H9 (cell line): ENCODE measurements around the gene OCIAD1. TPM values are rescaled to one million over a fixed set of nuclear protein-coding genes. Genes with fewer than 3 reads are reported as not detected.

ENCODE experiments used
- DNase-seq: peaks from one replicate; pipeline ENCODE4 v3.0.0-alpha.2; 2017
- H2AFZ ChIP-seq: one replicate; pipeline ENCODE4 v1.6.1; 2013; ENCODE audit warnings: mild to moderate bottlenecking, low read length, control low read depth, moderate library complexity
- H2AK5ac ChIP-seq: 2 replicates; pipeline ENCODE4 v1.6.1; 2013; ENCODE audit warnings: low read length, control low read depth, mixed read lengths; ENCODE audit not compliant: insufficient read length
- H2BK120ac ChIP-seq: one replicate; pipeline ENCODE4 v1.6.1; 2013; ENCODE audit warnings: low read depth, mild to moderate bottlenecking, low read length, control low read depth, inconsistent platforms; ENCODE audit not compliant: poor library complexity, severe bottlenecking
- H2BK12ac ChIP-seq: 2 replicates; pipeline ENCODE4 v1.6.1; 2013; ENCODE audit warnings: low read length, control low read depth, mixed read lengths, low read depth; ENCODE audit not compliant: insufficient read length
- H2BK15ac ChIP-seq: 2 replicates; pipeline ENCODE4 v1.6.1; 2013; ENCODE audit warnings: low read depth, low read length, control low read depth
- H2BK20ac ChIP-seq: one replicate; pipeline ENCODE4 v1.6.1; 2013; ENCODE audit warnings: low read depth, mild to moderate bottlenecking, low read length, control low read depth, inconsistent platforms; ENCODE audit not compliant: poor library complexity, severe bottlenecking
- H2BK5ac ChIP-seq: 2 replicates; pipeline ENCODE4 v1.6.1; 2013; ENCODE audit warnings: low read length, control low read depth, mixed read lengths; ENCODE audit not compliant: insufficient read length
- H3K14ac ChIP-seq: 2 replicates; pipeline ENCODE4 v1.6.1; 2013; ENCODE audit warnings: low read length, control low read depth; ENCODE audit not compliant: insufficient read depth
- H3K18ac ChIP-seq: 2 replicates; pipeline ENCODE4 v1.6.1; 2013; ENCODE audit warnings: low read depth, mild to moderate bottlenecking, mixed read lengths, low read length, control low read depth; ENCODE audit not compliant: insufficient read length
- H3K23ac ChIP-seq: 2 replicates; pipeline ENCODE4 v1.6.1; 2013; ENCODE audit warnings: low read length, control low read depth, mixed read lengths, low read depth; ENCODE audit not compliant: insufficient read length
- H3K23me2 ChIP-seq: 2 replicates; pipeline ENCODE4 v1.6.1; 2013; ENCODE audit warnings: low read depth, mild to moderate bottlenecking, mixed read lengths, low read length, control low read depth; ENCODE audit not compliant: insufficient read length, poor library complexity, severe bottlenecking
- H3K27ac ChIP-seq: 2 replicates; pipeline ENCODE4 v1.5.1; 2013; ENCODE audit warnings: low read length, control low read depth, mixed read lengths, low read depth; ENCODE audit not compliant: insufficient read length
- H3K27me3 ChIP-seq: 2 replicates; pipeline ENCODE4 v1.6.1; 2013; ENCODE audit warnings: low read length, control low read depth, inconsistent platforms; ENCODE audit not compliant: insufficient read depth
- H3K4ac ChIP-seq: 2 replicates; pipeline ENCODE4 v1.6.1; 2013; ENCODE audit warnings: low read depth, mild to moderate bottlenecking, control low read depth, inconsistent platforms, low read length, moderate library complexity
- H3K4me1 ChIP-seq: 2 replicates; pipeline ENCODE4 v1.6.1; 2013; ENCODE audit warnings: low read length, control low read depth, inconsistent platforms; ENCODE audit not compliant: insufficient read depth
- H3K4me2 ChIP-seq: 2 replicates; pipeline ENCODE4 v1.6.1; 2013; ENCODE audit warnings: low read length, control low read depth, mixed read lengths; ENCODE audit not compliant: insufficient read length, insufficient read depth
- H3K56ac ChIP-seq: 2 replicates; pipeline ENCODE4 v1.6.1; 2013; ENCODE audit warnings: low read depth, mild to moderate bottlenecking, mixed read lengths, low read length, control low read depth; ENCODE audit not compliant: insufficient read length
- H3K79me1 ChIP-seq: 2 replicates; pipeline ENCODE4 v1.6.1; 2013; ENCODE audit warnings: low read depth, mild to moderate bottlenecking, moderate library complexity, low read length, control low read depth, inconsistent platforms; ENCODE audit not compliant: insufficient read depth, poor library complexity, severe bottlenecking
- H3K79me2 ChIP-seq: 2 replicates; pipeline ENCODE4 v1.6.1; 2013; ENCODE audit warnings: low read length, control low read depth, inconsistent platforms; ENCODE audit not compliant: insufficient read depth
- H3K9ac ChIP-seq: 2 replicates; pipeline ENCODE4 v1.6.1; 2013; ENCODE audit warnings: low read length, control low read depth, mixed read lengths; ENCODE audit not compliant: insufficient read length; ENCODE audit errors: extremely low read depth
- H3K9me3 ChIP-seq: one replicate; pipeline ENCODE4 v1.6.1; 2013; ENCODE audit warnings: low read depth, low read length, inconsistent platforms; ENCODE audit not compliant: control insufficient read depth
- H3T11ph ChIP-seq: one replicate; pipeline ENCODE4 v1.6.1; 2013; ENCODE audit warnings: mild to moderate bottlenecking, low read length, control low read depth, inconsistent platforms
- H4K20me1 ChIP-seq: one replicate; pipeline ENCODE4 v1.6.1; 2013; ENCODE audit not compliant: control insufficient read depth, insufficient read length, insufficient read depth
- H4K5ac ChIP-seq: 2 replicates; pipeline ENCODE4 v1.6.1; 2013; ENCODE audit warnings: low read depth, mild to moderate bottlenecking, mixed read lengths, low read length, control low read depth; ENCODE audit not compliant: insufficient read length
- H4K8ac ChIP-seq: replicated peaks from 2 replicates; pipeline ENCODE4 v1.6.1; 2013; ENCODE audit warnings: low read length, control low read depth, mixed read lengths, low read depth; ENCODE audit not compliant: insufficient read length
- H4K91ac ChIP-seq: 2 replicates; pipeline ENCODE4 v1.6.1; 2013; ENCODE audit warnings: low read depth, mild to moderate bottlenecking, moderate library complexity, mixed read lengths, low read length, control low read depth; ENCODE audit not compliant: insufficient read length
- H3K27ac Mint-ChIP-seq, 3 experiments: 2 replicates in 2 of 3; 3 replicates in 1 of 3; pipeline ENCODE4 v1.8.0; 2020 to 2021; ENCODE audit warnings: mixed read lengths in 3 of 3, mild to moderate bottlenecking in 1 of 3, moderate library complexity in 1 of 3
- H3K27me3 Mint-ChIP-seq: 2 replicates; pipeline ENCODE4 v1.8.0; 2021; ENCODE audit warnings: low read depth, mild to moderate bottlenecking, moderate library complexity, mixed read lengths
- H3K36me3 Mint-ChIP-seq, 3 experiments: 2 replicates in 2 of 3; 3 replicates in 1 of 3; pipeline ENCODE4 v1.8.0; 2020 to 2021; ENCODE audit warnings: low read depth in 3 of 3, mixed read lengths in 3 of 3; ENCODE audit not compliant: insufficient read depth in 1 of 3
- H3K4me1 Mint-ChIP-seq, 2 experiments: 2 replicates each; pipeline ENCODE4 v1.8.0; 2020; ENCODE audit warnings: mixed read lengths in 2 of 2
- H3K4me3 Mint-ChIP-seq, 2 experiments: 2 replicates in 1 of 2; 3 replicates in 1 of 2; pipeline ENCODE4 v1.8.0; 2020 to 2021; ENCODE audit warnings: mild to moderate bottlenecking in 2 of 2, mixed read lengths in 2 of 2, moderate library complexity in 1 of 2
- H3K9me3 Mint-ChIP-seq, 2 experiments: 2 replicates in 1 of 2; 3 replicates in 1 of 2; pipeline ENCODE4 v1.8.0; 2020; ENCODE audit warnings: mild to moderate bottlenecking in 2 of 2, mixed read lengths in 2 of 2, moderate library complexity in 1 of 2
- total RNA-seq: library from RNA; stranded (reverse); gene quantifications from 2 replicates; pipeline ENCODE4 v1.2.1, GENCODE V29; 2021
- TF ChIP-seq, protein P1 (sequence below): fragments of 200-600 bp; sonication (generic); conservative IDR thresholded peaks from 3 replicates; pipeline ENCODE4 v1.8.0; 2021; ENCODE audit warnings: antibody characterized with exemption, mild to moderate bottlenecking

The OCIAD1 gene
- total RNA-seq, 1 experiment from 2014 or later, result 169 TPM

DNA sequence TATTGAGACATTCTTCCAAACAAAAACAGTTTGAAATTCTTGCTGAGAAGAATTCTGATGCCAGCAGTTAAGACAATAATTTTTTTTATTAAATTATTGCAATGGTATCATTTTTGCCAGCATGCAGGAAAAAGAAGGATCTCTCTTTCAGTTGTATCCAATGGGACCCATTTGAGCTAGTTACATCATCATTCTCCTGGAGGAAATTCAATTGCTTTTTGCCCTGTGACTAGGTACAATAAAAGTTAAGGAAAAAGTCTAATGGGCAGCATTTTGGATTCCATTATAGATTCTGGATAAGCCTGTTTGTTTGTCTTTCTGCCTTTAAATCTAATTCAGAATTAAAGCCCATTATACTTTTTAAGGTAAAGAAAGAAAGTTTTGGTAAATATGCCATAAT lies 40.3 kb upstream of the OCIAD1 start:
- Histone ChIP-seq H3K23ac (no peak overlapping the region), H3K27me3 (no peaks in the 10 kb centered on the region), H2BK5ac (no peak overlapping the region), H2BK20ac (no peak overlapping the region), H2AK5ac (no peak overlapping the region), H3K18ac (no peak overlapping the region), H3K79me1 (no peaks in the 10 kb centered on the region), H4K8ac (no peak overlapping the region), H2BK12ac (no peak overlapping the region), H3K4ac (no peak overlapping the region), H3K14ac (no peak overlapping the region), H4K20me1 (no peaks in the 10 kb centered on the region), H3T11ph (no peak overlapping the region), H2BK15ac (no peak overlapping the region), H3K56ac (no peak overlapping the region), H2AFZ (no peak overlapping the region), H3K9ac (no peak overlapping the region), H3K9me3 (no peaks in the 10 kb centered on the region), H3K4me2 (no peak overlapping the region), H4K91ac (no peak overlapping the region), H3K79me2 (no peaks in the 10 kb centered on the region), H3K4me1 (no peaks in the 10 kb centered on the region), H3K27ac (no peak overlapping the region), H3K23me2 (no peaks in the 10 kb centered on the region), H2BK120ac (no peak overlapping the region), H4K5ac (no peak overlapping the region)
- TF ChIP-seq, protein P1, sequence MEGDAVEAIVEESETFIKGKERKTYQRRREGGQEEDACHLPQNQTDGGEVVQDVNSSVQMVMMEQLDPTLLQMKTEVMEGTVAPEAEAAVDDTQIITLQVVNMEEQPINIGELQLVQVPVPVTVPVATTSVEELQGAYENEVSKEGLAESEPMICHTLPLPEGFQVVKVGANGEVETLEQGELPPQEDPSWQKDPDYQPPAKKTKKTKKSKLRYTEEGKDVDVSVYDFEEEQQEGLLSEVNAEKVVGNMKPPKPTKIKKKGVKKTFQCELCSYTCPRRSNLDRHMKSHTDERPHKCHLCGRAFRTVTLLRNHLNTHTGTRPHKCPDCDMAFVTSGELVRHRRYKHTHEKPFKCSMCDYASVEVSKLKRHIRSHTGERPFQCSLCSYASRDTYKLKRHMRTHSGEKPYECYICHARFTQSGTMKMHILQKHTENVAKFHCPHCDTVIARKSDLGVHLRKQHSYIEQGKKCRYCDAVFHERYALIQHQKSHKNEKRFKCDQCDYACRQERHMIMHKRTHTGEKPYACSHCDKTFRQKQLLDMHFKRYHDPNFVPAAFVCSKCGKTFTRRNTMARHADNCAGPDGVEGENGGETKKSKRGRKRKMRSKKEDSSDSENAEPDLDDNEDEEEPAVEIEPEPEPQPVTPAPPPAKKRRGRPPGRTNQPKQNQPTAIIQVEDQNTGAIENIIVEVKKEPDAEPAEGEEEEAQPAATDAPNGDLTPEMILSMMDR, result no peak
- no peaks in the 10 kb centered on the region for H3K36me3 Mint-ChIP-seq
- no peaks in the 10 kb centered on the region for H3K27me3 Mint-ChIP-seq
- H3K4me3 Mint-ChIP-seq, result no peak overlapping the region
- DNase-seq, result no peak
- peaks cover 3 to 11% of the 10 kb centered on the region in 2 experiments for H3K4me1 Mint-ChIP-seq
- no peak overlapping the region for H3K27ac Mint-ChIP-seq
- H3K9me3 Mint-ChIP-seq, result no peaks in the 10 kb centered on the region
